H1 (cell line): Measurements from ENCODE around the gene FAM241A. TPM values are rescaled to one million over a fixed set of nuclear protein-coding genes. Genes with fewer than 3 reads are reported as not detected.

Experiments
- CTCF ChIA-PET: fragments of 300-600 bp; sonication (Branson Sonifier 250); formaldehyde crosslinking; loops from one replicate; lab custom pipeline; 2021; ENCODE audit not compliant: partially characterized antibody; lab: Charles Lee
- POLR2A ChIA-PET: fragments of 300-600 bp; sonication (Branson Sonifier 250); formaldehyde crosslinking; loops from one replicate; lab custom pipeline; 2021; ENCODE audit warnings: inconsistent platforms; ENCODE audit not compliant: partially characterized antibody; lab: Charles Lee
- DNase-seq, 2 experiments: peaks; one replicate each; pipeline versions ENCODE4 v3.0.0 to v3.0.0-alpha.2; 2010 to 2022; ENCODE audit warnings: low spot score in 2 of 2, low read depth in 1 of 2, mixed read lengths in 1 of 2
- FAIRE-seq: peaks from 2 replicates; lab custom pipeline; 2011; peaks lifted over from hg19 to GRCh38; lab: Jason Lieb, UNC
- H2AFZ ChIP-seq: 2 replicates; pipeline ENCODE4 v1.8.1; 2012; ENCODE audit warnings: low read length, inconsistent platforms
- H2AK5ac ChIP-seq: 2 replicates; pipeline ENCODE4 v1.6.1; 2013; ENCODE audit warnings: low read depth, low read length
- H2BK120ac ChIP-seq: replicated peaks from 2 replicates; pipeline ENCODE3; 2013; ENCODE audit warnings: low read depth, low read length, inconsistent platforms
- H2BK12ac ChIP-seq: 2 replicates; pipeline ENCODE4 v1.6.1; 2013; ENCODE audit warnings: low read depth, low read length
- H2BK15ac ChIP-seq: 2 replicates; pipeline ENCODE4 v1.6.1; 2013; ENCODE audit warnings: low read length
- H2BK20ac ChIP-seq: 2 replicates; pipeline ENCODE4 v1.6.1; 2013; ENCODE audit warnings: low read length
- H2BK5ac ChIP-seq: 2 replicates; pipeline ENCODE4 v1.6.1; 2013; ENCODE audit warnings: low read depth, low read length
- H3K14ac ChIP-seq: 2 replicates; pipeline ENCODE4 v1.6.1; 2013; ENCODE audit warnings: inconsistent platforms; ENCODE audit not compliant: insufficient read length
- H3K18ac ChIP-seq: 2 replicates; pipeline ENCODE4 v1.6.1; 2013; ENCODE audit warnings: low read length; ENCODE audit errors: extremely low read depth
- H3K23ac ChIP-seq: 2 replicates; pipeline ENCODE4 v1.6.1; 2013; ENCODE audit warnings: inconsistent platforms; ENCODE audit not compliant: insufficient read length
- H3K23me2 ChIP-seq: 2 replicates; pipeline ENCODE4 v1.6.1; 2013; ENCODE audit warnings: low read depth, low read length
- H3K27ac ChIP-seq: 2 replicates; pipeline ENCODE4 v1.6.1; 2011; ENCODE audit warnings: low read depth, low read length, inconsistent platforms
- H3K27me3 ChIP-seq, 4 experiments: replicated peaks in 1 of 4; 1 replicate in 1 of 4; 2 replicates in 3 of 4; pipeline versions ENCODE4 v1.6.1 to v1.8.1; 2011 to 2013; ENCODE audit warnings: low read length in 3 of 4, mild to moderate bottlenecking in 3 of 4, inconsistent platforms in 2 of 4, mixed read lengths in 2 of 4, moderate library complexity in 1 of 4; ENCODE audit not compliant: control insufficient read depth in 3 of 4, insufficient read depth in 3 of 4; ENCODE audit errors: extremely low read depth in 1 of 4
- H3K36me3 ChIP-seq, 4 experiments: 2 replicates each; pipeline versions ENCODE4 v1.6.1 to v1.8.1; 2011 to 2013; ENCODE audit warnings: mild to moderate bottlenecking in 4 of 4, low read length in 3 of 4, moderate library complexity in 2 of 4, control low read depth in 1 of 4, inconsistent platforms in 1 of 4; ENCODE audit not compliant: insufficient read depth in 4 of 4, control insufficient read depth in 2 of 4
- H3K4ac ChIP-seq: replicated peaks from 2 replicates; pipeline ENCODE3; 2013; ENCODE audit warnings: low read length, low read depth, mixed read lengths, inconsistent platforms; ENCODE audit not compliant: insufficient read length
- H3K4me1 ChIP-seq, 4 experiments: replicated peaks in 1 of 4; 1 replicate in 1 of 4; 2 replicates in 3 of 4; pipeline versions ENCODE4 v1.6.1 to v1.8.1; 2011 to 2013; ENCODE audit warnings: low read length in 3 of 4, inconsistent platforms in 2 of 4, mixed read lengths in 1 of 4; ENCODE audit not compliant: insufficient read depth in 4 of 4, control insufficient read depth in 3 of 4
- H3K4me2 ChIP-seq, 2 experiments: 2 replicates each; pipeline versions ENCODE4 v1.6.1 to v1.8.1; 2011 to 2013; ENCODE audit warnings: low read depth in 2 of 2, low read length in 2 of 2, control low read depth in 1 of 2, inconsistent platforms in 1 of 2, mild to moderate bottlenecking in 1 of 2; ENCODE audit not compliant: insufficient read depth in 1 of 2
- H3K4me3 ChIP-seq, 4 experiments: fragments of 200-600, 300-600 bp in 1 of 4; sonication (generic), shearing (Covaris generic), sonication (Bioruptor Twin) in 1 of 4; 2 replicates each; pipeline versions ENCODE4 v1.5.1 to v1.8.1; 2011 to 2016; ENCODE audit warnings: low read length in 4 of 4, low read depth in 3 of 4, control low read depth in 2 of 4, inconsistent platforms in 2 of 4, mild to moderate bottlenecking in 2 of 4, mixed read lengths in 1 of 4, moderate library complexity in 1 of 4; ENCODE audit not compliant: insufficient read depth in 2 of 4; ENCODE audit errors: extremely low read depth in 1 of 4
- H3K56ac ChIP-seq: replicated peaks from 2 replicates; pipeline ENCODE3; 2013; ENCODE audit warnings: low read depth, mild to moderate bottlenecking, mixed read lengths, low read length, inconsistent platforms; ENCODE audit not compliant: insufficient read length
- H3K79me1 ChIP-seq: 2 replicates; pipeline ENCODE4 v1.6.1; 2013; ENCODE audit warnings: low read depth, low read length, control low read depth
- H3K79me2 ChIP-seq, 2 experiments: 2 replicates each; pipeline versions ENCODE4 v1.6.1 to v1.8.1; 2012 to 2013; ENCODE audit warnings: low read length in 2 of 2, mild to moderate bottlenecking in 2 of 2, inconsistent platforms in 1 of 2; ENCODE audit not compliant: insufficient read depth in 2 of 2, control insufficient read depth in 1 of 2
- H3K9ac ChIP-seq, 4 experiments: replicated peaks in 1 of 4; 1 replicate in 1 of 4; 2 replicates in 3 of 4; pipeline versions ENCODE4 v1.6.1 to v1.8.1; 2011 to 2013; ENCODE audit warnings: low read depth in 3 of 4, low read length in 3 of 4, control low read depth in 2 of 4, mild to moderate bottlenecking in 2 of 4, moderate library complexity in 2 of 4, inconsistent platforms in 1 of 4; ENCODE audit errors: extremely low read depth in 1 of 4
- H3K9me3 ChIP-seq, 2 experiments: 2 replicates each; pipeline versions ENCODE4 v1.6.1 to v1.8.1; 2012 to 2013; ENCODE audit warnings: mild to moderate bottlenecking in 2 of 2, moderate library complexity in 2 of 2, control low read depth in 1 of 2, inconsistent platforms in 1 of 2, low read depth in 1 of 2, low read length in 1 of 2, mixed read lengths in 1 of 2; ENCODE audit not compliant: insufficient read depth in 2 of 2
- H4K20me1 ChIP-seq, 2 experiments: replicated peaks in 1 of 2; 2 replicates each; pipeline versions ENCODE3 to v1.8.1; 2011 to 2013; ENCODE audit warnings: inconsistent platforms in 2 of 2, low read length in 2 of 2, mild to moderate bottlenecking in 1 of 2; ENCODE audit not compliant: insufficient read depth in 2 of 2, control insufficient read depth in 1 of 2
- H4K5ac ChIP-seq: 2 replicates; pipeline ENCODE4 v1.6.1; 2013; ENCODE audit warnings: low read length, low read depth, mixed read lengths, inconsistent platforms; ENCODE audit not compliant: insufficient read length
- H4K8ac ChIP-seq: 2 replicates; pipeline ENCODE4 v1.8.0; 2013; ENCODE audit warnings: mild to moderate bottlenecking, moderate library complexity, low read length, inconsistent platforms; ENCODE audit not compliant: insufficient read depth; ENCODE audit errors: extremely low read depth
- H4K91ac ChIP-seq: replicated peaks from 2 replicates; pipeline ENCODE3; 2013; ENCODE audit warnings: low read length, mixed read lengths, inconsistent platforms; ENCODE audit not compliant: insufficient read length
- CBX8 ChIP-seq: fragments of 300-800, 300-1000 bp; sonication (generic); IDR thresholded peaks from 2 replicates; pipeline ENCODE4 v1.7.1; 2016; ENCODE audit warnings: low read depth, low read length, borderline replicate concordance
- EP300 ChIP-seq, 2 experiments: IDR thresholded peaks; 1 replicate in 1 of 2; 2 replicates in 1 of 2; pipeline ENCODE4 v1.6.1; 2011 to 2012; ENCODE audit warnings: low read depth in 2 of 2, low read length in 2 of 2, mild to moderate bottlenecking in 2 of 2, borderline replicate concordance in 1 of 2, inconsistent platforms in 1 of 2, moderate library complexity in 1 of 2
- KDM5A ChIP-seq: fragments of 200-600 bp; IDR thresholded peaks from 2 replicates; pipeline ENCODE4 v1.7.1; 2012; ENCODE audit warnings: mild to moderate bottlenecking, low read length, inconsistent platforms, mixed read lengths
- MAFK ChIP-seq: IDR thresholded peaks from 2 replicates; pipeline ENCODE4 v1.6.1; 2012; ENCODE audit warnings: low read depth, mild to moderate bottlenecking, improper control_type of control experiment, low read length
- WGBS, 2 experiments: shearing (Covaris generic) in 1 of 2; methylation state at CpG; one replicate each; pipeline versions ENCODE4 v1.1.6 to v1.1.7; 2013 to 2015; ENCODE audit warnings: low lambda C conversion rate in 2 of 2, mixed read lengths in 2 of 2, inconsistent platforms in 1 of 2, low coverage in 1 of 2, missing lambda C conversion rate in 1 of 2; ENCODE audit not compliant: insufficient replicate concordance in 2 of 2, insufficient coverage in 1 of 2, insufficient read length in 1 of 2; ENCODE audit errors: extremely low coverage in 1 of 2, missing lambda C conversion rate in 1 of 2; 5-methylcytosine and 5-hydroxymethylcytosine counted together
- polyA plus RNA-seq, 7 experiments: library from polyadenylated mRNA; depleted of rRNA in 3 of 7; stranded (reverse) in 5 of 7; unstranded in 2 of 7; fragments of >200 nt in 5 of 7; fragments of 200-250 nt in 2 of 7; gene quantifications; 1 replicate in 5 of 7; 2 replicates in 1 of 7; 4 replicates in 1 of 7; pipeline versions ENCODE4 v1.2.1 to v1.2.3, GENCODE V29; 2011 to 2013; ENCODE audit warnings: missing spikeins in 2 of 7, mixed read lengths in 2 of 7
- total RNA-seq: library from RNA; stranded (reverse); fragmentation: NEBNext Ultra II Directional; extraction: Animal tissue kit (Norgen Biotek cat#: 25700); gene quantifications from 2 replicates; pipeline ENCODE4 v1.2.1, GENCODE V29; 2021

FAM241A gene
- total and polyA plus RNA-seq, 2 of the 8 experiments (the other 6 are each of a cell fraction or from before 2014, with no cell fraction given): 0.20 to 0.73 TPM

GRCh38 chr4:112183252-112183651 is 38.0 kb downstream of the FAM241A start:
- Histone ChIP-seq H3K4me2 (no peak overlapping the region), H4K20me1 (no peaks in the 10 kb centered on the region), H2BK120ac (no peak overlapping the region), H3K9ac (no peak overlapping the region), H3K56ac (no peak overlapping the region), H3K27me3 (no peaks in the 10 kb centered on the region), H3K4me3 (no peak overlapping the region), H3K79me2 (no peaks in the 10 kb centered on the region), H3K18ac (no peak overlapping the region), H4K91ac (no peak overlapping the region), H4K5ac (no peak overlapping the region), H3K23ac (no peak overlapping the region), H3K23me2 (no peaks in the 10 kb centered on the region), H3K14ac (no peak overlapping the region), H3K27ac (no peak overlapping the region), H3K79me1 (no peaks in the 10 kb centered on the region), H2BK15ac (no peak overlapping the region), H3K9me3 (no peaks in the 10 kb centered on the region), H2BK20ac (no peak overlapping the region), H3K4ac (no peak overlapping the region), H4K8ac (no peak overlapping the region), H2BK5ac (no peak overlapping the region), H3K4me1 (no peaks in the 10 kb centered on the region; a peak in 1 of 7 replicates), H2BK12ac (no peak overlapping the region), H2AFZ (no peak overlapping the region), H3K36me3 (no peaks in the 10 kb centered on the region), H2AK5ac (no peak overlapping the region)
- no peak for FAIRE-seq
- WGBS, 2 experiments: 91% methylated on average over 2 of the region's 2 CpGs; no CpG with 5 or more reads in 1 of the 2 experiments
- POLR2A ChIA-PET: no interaction called here
- no peak for TF ChIP-seq KDM5A
- no peak for TF ChIP-seq MAFK
- no peak for TF ChIP-seq CBX8
- no peak for TF ChIP-seq EP300 (IDR thresholded peaks at IDR 0.05; ENCODE audit: borderline replicate concordance in 1 of 2, low read depth in 2 of 2, low read length in 2 of 2)
- DNase-seq: no peak
- CTCF ChIA-PET: no interaction called here
